Right atrium auricular region (tissue), 2 donors: ENCODE measurements around the gene RNASEH2C. TPM values are rescaled to one million over a fixed set of nuclear protein-coding genes. Genes with fewer than 3 reads are reported as not detected.

Experiments
- DNase-seq: peaks from one replicate; pipeline ENCODE4 v3.0.0-alpha.2; 2019; ENCODE audit warnings: low spot score
- H3K27ac ChIP-seq, 2 donors: fragments of 200-600 bp; sonication (generic); 1 replicate in 1 of 2; 2 replicates in 1 of 2; pipeline ENCODE4 v1.5.1; 2016 to 2019
- H3K27me3 ChIP-seq, 2 donors: fragments of 200-600 bp; sonication (generic); one replicate each; pipeline versions ENCODE4 v1.5.1 to v1.6.0; 2017 to 2019
- H3K36me3 ChIP-seq: fragments of 200-600 bp; sonication (generic); one replicate; pipeline ENCODE4 v1.5.1; 2016
- H3K4me1 ChIP-seq, 2 donors: fragments of 200-600 bp; sonication (generic); one replicate each; pipeline versions ENCODE4 v1.5.1 to v1.6.0; 2017 to 2019
- H3K4me3 ChIP-seq, 2 donors: fragments of 200-600 bp; sonication (generic); 1 replicate in 1 of 2; 2 replicates in 1 of 2; pipeline ENCODE4 v1.5.1; 2017 to 2019; ENCODE audit warnings: mild to moderate bottlenecking in 1 of 2, moderate library complexity in 1 of 2
- H3K9me3 ChIP-seq, 2 donors: fragments of 200-600 bp; sonication (generic); one replicate each; pipeline ENCODE4 v1.5.1; 2019
- total RNA-seq, 2 donors: library from RNA; depleted of rRNA; stranded (reverse); fragments of >200 nt; gene quantifications; one replicate each; pipeline ENCODE4 v1.1.0, GENCODE V29; 2016
- TF ChIP-seq, protein P1 (sequence below), 2 donors: fragments of 200-600 bp; sonication (generic); IDR thresholded peaks; one replicate each; pipeline ENCODE4 v1.5.1; 2019; ENCODE audit warnings: antibody characterized with exemption in 2 of 2

Gene RNASEH2C
- total RNA-seq, 2 donors from 2014 or later = 105 to 194 TPM

- Histone ChIP-seq H3K4me1 (peaks cover 0 to 5% of the 10 kb centered on the region in 2 donors), H3K4me3 (no peak overlapping the region)
These were observed 16.8 kb downstream of the RNASEH2C start for GRCh38 chr11:65703846-65704245.

GRCh38 chr11:65701686-65702085 lies 18.9 kb downstream of the RNASEH2C start:
- H3K9me3 ChIP-seq = no peaks in the 10 kb centered on the region
- H3K4me1 ChIP-seq = peaks cover 0 to 5% of the 10 kb centered on the region in 2 donors
- H3K27me3 ChIP-seq = no peaks in the 10 kb centered on the region
- no peak overlapping the region for H3K27ac ChIP-seq
- TF ChIP-seq, protein P1, sequence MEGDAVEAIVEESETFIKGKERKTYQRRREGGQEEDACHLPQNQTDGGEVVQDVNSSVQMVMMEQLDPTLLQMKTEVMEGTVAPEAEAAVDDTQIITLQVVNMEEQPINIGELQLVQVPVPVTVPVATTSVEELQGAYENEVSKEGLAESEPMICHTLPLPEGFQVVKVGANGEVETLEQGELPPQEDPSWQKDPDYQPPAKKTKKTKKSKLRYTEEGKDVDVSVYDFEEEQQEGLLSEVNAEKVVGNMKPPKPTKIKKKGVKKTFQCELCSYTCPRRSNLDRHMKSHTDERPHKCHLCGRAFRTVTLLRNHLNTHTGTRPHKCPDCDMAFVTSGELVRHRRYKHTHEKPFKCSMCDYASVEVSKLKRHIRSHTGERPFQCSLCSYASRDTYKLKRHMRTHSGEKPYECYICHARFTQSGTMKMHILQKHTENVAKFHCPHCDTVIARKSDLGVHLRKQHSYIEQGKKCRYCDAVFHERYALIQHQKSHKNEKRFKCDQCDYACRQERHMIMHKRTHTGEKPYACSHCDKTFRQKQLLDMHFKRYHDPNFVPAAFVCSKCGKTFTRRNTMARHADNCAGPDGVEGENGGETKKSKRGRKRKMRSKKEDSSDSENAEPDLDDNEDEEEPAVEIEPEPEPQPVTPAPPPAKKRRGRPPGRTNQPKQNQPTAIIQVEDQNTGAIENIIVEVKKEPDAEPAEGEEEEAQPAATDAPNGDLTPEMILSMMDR (IDR thresholded peaks at IDR 0.05) = no peak
- H3K36me3 ChIP-seq = no peaks in the 10 kb centered on the region
- DNase-seq = no peak
- H3K4me3 ChIP-seq = no peak overlapping the region

More at GRCh38 chr11:65703846-65704245, 16.8 kb downstream of the RNASEH2C start:
- Histone ChIP-seq H3K9me3 (no peaks in the 10 kb centered on the region), H3K27me3 (no peaks in the 10 kb centered on the region), H3K27ac (no peak overlapping the region), H3K36me3 (no peaks in the 10 kb centered on the region)
- TF ChIP-seq, protein P1 (IDR thresholded peaks at IDR 0.05) = no peak
- DNase-seq = no peak

DNA sequence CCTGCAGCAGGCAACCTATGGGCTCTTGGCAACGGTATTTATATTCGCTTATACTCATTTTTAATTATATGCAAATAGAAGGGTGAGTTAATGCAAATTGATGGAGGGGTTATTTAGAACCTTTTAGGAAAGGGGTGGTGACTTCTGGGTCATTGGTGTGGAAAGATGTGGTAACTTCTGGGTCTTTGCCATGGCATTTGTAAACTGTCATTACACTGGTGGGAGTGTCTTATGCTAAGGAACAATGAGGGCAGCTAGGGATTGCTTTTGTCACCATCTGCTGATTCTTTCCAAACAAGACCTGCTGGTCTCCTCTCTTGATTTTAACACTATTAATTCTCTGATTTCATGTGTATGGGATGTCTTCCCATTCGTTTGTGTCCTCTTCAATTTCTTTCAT lies 20.2 kb downstream of the RNASEH2C start:
- no peaks in the 10 kb centered on the region for H3K9me3 ChIP-seq
- no peak overlapping the region for H3K4me3 ChIP-seq
- no peaks in the 10 kb centered on the region for H3K4me1 ChIP-seq
- TF ChIP-seq, protein P1 (IDR thresholded peaks at IDR 0.05) = no peak
- H3K36me3 ChIP-seq = no peaks in the 10 kb centered on the region
- DNase-seq = no peak
- no peak overlapping the region for H3K27ac ChIP-seq
- H3K27me3 ChIP-seq = no peaks in the 10 kb centered on the region

DNA sequence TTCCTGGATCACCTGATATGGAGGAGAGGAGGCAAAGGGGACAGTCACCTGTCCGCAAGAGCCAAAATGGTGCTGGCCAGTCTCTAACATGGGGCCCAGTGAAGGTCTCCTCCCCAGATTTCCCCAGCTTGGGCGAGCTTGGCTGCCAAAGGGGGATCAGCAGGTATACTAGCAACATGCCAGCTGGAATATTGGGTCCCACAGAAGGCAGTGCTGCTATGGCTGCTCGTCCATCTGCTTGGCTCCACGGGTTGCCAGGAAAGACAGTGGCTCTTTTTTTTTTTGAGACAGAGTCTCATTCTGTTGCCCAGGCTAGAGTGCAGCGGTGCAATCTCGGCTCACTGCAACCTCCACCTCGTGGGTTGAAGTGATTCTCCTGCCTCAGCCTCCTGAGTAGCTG lies 21.3 kb downstream of the RNASEH2C start:
- H3K27me3 ChIP-seq = no peaks in the 10 kb centered on the region
- H3K4me1 ChIP-seq = no peaks in the 10 kb centered on the region
- H3K9me3 ChIP-seq = no peaks in the 10 kb centered on the region
- DNase-seq = no peak
- H3K36me3 ChIP-seq = no peaks in the 10 kb centered on the region
- TF ChIP-seq, protein P1 (IDR thresholded peaks at IDR 0.05) = no peak
- H3K4me3 ChIP-seq = no peak overlapping the region
- no peak overlapping the region for H3K27ac ChIP-seq

DNA sequence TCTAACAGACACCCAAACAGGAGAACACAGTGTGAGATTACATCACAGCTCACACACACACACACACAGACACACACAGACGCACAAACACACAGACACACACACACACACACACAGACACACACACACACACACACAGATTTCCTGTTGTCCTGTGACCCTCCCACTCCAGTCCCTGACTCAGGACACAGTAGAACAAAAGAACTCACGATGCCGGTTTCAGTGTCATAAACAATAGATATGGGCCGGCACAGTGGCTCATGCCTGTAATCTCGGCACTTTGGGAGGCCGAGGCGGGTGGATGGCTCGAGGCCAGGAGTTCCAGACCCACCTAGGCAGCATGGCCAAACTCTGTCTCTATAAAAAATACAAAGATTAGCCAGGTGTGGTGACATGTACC lies 22.4 kb downstream of the RNASEH2C start:
- Histone ChIP-seq H3K27ac (no peak overlapping the region), H3K36me3 (no peaks in the 10 kb centered on the region), H3K4me3 (no peak overlapping the region), H3K9me3 (no peaks in the 10 kb centered on the region), H3K4me1 (no peaks in the 10 kb centered on the region), H3K27me3 (no peaks in the 10 kb centered on the region)
- no peak for DNase-seq
- TF ChIP-seq, protein P1 (IDR thresholded peaks at IDR 0.05) = no peak

- Histone ChIP-seq H3K9me3 (no peaks in the 10 kb centered on the region), H3K4me1 (no peaks in the 10 kb centered on the region), H3K27me3 (no peaks in the 10 kb centered on the region), H3K4me3 (no peak overlapping the region), H3K36me3 (no peaks in the 10 kb centered on the region), H3K27ac (no peak overlapping the region)
- no peak for DNase-seq
- TF ChIP-seq, protein P1 (IDR thresholded peaks at IDR 0.05) = no peak
These were observed 23.6 kb downstream of the RNASEH2C start for GRCh38 chr11:65696802-65697552.
